NCI-H2029 treated with DMSO at 0.1 percent for 48 hours (cell line): Measurements from ENCODE around the gene KRT15.
"Not testable (repeated sequence)": the region's sequence is repeated elsewhere in the genome, so short reads cannot be mapped to it uniquely, and the experiment has no call there.

Source experiments
- DNase-seq: peaks from one replicate; lab custom pipeline; 2025; lab: John Stamatoyannopoulos, UW

Gene KRT15

DNA sequence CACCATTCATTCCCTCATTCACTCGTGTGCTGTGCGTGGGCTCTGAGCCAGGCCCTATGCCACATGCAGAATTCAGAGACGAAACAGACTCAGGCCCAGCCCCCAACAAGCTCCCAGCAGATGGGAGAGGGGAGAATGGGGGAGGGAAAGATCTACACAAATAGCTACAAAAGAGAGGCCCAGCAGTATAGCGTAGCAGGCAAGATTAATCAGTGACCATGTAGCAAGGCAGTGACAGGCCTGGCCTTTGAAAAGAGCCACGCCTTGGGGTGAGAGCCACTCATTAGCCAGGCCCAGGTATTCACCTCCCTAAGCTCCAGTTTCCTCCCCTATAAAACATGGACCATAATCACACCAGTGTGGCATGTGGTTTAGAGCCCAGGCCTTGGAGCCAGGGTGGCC lies 25.8 kb upstream of the KRT15 start:
- DNase-seq = no peak

GRCh38 chr17:41542786-41543185 lies 24.1 kb upstream of the KRT15 start:
- DNase-seq = not testable (repeated sequence)

GRCh38 chr17:41542357-41542756 lies 23.7 kb upstream of the KRT15 start:
- DNase-seq = no peak

DNA sequence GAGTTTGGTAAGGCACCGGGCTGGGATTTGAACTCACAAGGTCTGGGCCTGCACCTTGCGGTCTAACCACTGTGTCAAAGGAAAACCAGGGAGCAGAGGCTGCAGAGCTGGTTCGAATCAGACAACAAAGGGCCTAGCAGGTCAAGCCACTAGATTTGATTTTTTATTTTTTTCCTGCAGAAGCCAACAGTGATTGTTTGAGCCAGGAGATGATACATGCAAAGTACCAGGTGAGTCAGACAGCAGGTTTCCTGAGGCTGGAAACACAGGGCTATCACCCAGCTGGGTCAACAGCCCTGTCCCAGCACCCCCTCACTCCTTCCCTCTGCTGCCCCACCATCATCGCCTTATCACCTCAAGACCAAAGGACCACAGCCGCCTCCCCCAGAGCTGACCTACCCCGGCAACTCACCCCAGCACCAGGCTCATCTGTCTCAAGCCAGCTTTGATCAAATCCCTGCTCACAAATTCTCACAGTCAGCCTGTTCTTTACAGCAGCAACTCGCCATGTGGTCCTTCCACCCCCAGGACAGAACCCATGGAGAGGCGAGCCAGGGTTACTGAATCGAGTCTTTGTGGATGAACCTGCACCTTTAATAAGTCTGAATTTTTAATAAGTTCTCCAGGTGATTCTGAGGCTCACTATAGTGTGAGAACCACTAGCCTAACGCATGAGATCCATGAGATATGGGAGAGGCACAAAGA lies 22.4 kb upstream of the KRT15 start:
- DNase-seq = no peak

DNA sequence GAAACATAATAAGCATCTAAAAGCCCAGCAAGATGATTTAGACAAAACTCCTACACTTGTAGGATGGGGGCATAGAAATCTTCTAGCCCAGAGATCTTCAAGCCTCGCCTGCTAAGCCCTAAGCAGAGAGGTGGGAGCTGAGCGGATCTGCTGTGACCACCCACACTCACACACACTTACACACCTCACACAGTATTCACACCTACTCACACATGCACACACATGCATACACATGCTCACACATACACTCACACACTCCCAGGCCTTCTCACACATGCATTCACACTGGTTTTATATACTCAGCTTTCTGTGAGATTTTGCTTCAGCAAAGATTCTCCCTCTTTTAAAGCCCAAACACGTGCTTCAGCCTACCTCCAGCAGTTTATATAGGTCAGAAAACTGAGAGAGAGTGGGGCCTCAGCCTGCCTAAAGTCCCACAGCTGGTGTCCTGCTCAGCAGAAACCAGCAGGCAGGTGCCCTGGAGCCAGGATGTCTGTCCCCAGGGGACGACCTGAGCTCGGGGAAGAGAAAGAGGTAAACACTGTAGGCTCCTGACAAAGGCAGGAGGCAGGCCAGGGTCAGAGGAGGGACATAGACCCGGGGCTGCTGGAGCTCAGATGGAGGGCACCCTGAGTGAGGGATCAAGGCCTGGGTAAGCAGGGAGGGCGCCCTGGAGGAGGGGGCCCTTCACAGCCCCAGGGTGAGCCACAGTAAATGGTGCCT lies 21.4 kb upstream of the KRT15 start:
- no peak for DNase-seq

DNA sequence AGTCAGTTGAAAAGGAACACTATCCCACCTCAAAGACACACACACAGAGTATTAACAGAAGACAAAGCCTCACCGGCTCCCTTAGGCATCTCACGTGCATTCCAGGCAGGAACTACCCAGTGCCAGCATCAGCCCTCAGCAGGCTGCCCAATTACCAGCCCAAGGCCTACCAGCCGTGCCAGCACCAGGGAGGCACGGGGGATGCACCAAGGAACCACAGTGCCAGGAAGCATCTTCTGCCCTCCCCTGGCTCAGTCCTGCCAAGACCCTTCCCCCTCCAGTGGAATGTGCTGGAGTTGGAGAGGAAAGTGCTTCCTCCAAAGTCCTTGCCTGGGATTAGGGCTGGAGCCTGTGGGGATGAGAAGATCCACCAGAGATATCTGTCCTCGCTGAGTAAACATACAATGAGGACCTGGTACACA lies 20.4 kb upstream of the KRT15 start:
- DNase-seq = no peak

DNA sequence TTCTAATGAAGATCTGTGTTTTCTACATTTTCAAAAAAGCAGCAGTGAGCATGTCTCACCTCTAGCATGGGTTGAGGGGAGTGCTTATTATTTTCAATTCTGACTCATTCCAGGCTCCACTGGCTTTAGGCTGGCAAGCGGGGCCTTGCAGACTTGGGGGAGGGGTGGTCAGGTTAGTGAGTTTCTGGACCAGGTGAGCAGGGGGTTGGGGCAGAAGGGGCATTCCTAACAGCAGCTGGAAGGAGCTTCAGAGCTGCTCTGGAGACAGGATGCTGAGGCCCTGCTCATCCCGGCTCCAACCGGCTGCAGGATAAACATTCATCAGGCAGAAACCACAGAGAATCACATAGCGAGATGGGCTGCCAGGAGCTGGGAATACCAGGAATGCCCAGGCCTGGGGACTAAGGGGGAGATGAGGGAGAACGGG lies 19.9 kb upstream of the KRT15 start:
- no peak for DNase-seq

- DNase-seq = no peak
Measured at GRCh38 chr17:41537990-41538389, 19.3 kb upstream of the KRT15 start.

GRCh38 chr17:41537614-41537954 lies 18.9 kb upstream of the KRT15 start:
- no peak for DNase-seq

DNA sequence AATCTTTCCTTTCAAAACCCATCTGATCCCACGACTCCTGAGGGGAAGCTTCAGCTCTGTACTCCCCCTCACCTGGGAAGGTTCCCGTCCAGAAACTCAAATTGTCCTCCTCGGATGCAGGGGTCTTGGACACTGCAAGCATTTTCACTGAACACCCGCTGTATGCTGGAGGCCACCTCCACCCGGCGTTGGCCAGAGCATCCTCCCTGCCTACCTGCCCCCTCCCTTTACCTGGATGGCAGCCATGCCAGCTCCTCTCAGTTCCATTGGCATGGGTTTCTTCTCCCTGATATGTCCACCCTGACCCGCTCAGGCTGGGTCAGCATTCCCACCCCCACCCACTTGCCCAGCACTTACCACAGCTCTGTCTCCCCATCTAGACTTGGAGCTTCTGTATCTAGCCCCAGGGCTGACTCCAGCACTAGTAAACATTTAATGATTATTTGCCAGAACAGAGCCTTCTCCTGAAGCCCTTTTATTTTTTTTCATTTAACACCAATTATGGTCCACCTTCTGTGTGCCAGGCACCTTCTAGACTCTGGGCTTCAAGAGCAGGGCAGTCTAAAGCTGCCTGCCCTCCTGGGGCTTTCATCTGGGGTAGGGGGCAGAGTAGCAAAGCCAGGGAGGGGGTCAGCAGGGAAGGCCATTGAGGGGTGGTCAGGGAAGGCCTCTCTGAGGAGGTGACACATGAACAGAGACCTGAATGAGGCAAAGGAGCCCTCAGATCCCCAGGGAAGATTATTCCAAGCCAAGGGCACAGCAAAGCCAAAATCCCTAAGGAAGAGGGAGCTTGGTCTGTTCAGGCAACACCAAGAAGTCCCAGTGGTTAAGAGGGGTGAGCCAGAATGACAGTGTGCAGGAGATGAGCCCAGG lies 18.3 kb upstream of the KRT15 start:
- no peak for DNase-seq

DNA sequence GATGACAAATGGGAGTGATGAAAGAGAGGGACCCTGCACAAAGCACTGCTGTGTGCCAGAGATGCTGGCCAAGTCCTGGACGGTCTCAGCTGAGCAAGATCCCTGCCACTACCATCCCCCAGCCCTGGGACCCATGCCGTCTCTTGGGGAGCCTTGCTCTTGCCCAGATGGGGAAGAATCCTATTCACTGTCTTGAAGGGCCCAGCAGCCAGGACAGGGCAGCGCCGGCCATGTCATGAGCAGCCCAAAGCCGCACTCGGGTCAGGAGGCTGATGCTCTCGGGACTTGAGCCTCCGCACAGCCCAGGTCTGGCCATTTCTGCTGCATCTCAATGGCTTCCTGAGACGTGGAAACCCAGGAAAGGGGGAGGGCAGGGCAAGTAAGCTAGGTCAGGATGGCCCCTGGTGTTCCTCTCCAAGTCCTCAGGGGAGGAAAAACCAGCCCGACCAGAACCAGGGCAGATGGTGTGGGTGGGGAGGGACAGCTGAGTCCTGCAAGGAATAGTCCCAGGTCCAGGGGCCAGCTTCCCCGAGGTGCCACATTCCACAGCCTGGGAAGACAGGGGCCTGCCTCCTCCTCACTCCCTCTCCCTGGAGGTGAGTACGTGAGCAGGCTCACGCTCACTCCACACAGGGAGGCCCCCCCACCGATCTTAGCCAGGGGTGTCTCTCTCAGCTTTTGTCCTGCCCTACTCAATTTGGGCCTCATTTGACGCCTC lies 17.2 kb upstream of the KRT15 start:
- DNase-seq = no peak

GRCh38 chr17:41534899-41535546 lies 16.3 kb upstream of the KRT15 start:
- no peak for DNase-seq

- no peak for DNase-seq
Measured at GRCh38 chr17:41533613-41534012, 14.9 kb upstream of the KRT15 start.

DNA sequence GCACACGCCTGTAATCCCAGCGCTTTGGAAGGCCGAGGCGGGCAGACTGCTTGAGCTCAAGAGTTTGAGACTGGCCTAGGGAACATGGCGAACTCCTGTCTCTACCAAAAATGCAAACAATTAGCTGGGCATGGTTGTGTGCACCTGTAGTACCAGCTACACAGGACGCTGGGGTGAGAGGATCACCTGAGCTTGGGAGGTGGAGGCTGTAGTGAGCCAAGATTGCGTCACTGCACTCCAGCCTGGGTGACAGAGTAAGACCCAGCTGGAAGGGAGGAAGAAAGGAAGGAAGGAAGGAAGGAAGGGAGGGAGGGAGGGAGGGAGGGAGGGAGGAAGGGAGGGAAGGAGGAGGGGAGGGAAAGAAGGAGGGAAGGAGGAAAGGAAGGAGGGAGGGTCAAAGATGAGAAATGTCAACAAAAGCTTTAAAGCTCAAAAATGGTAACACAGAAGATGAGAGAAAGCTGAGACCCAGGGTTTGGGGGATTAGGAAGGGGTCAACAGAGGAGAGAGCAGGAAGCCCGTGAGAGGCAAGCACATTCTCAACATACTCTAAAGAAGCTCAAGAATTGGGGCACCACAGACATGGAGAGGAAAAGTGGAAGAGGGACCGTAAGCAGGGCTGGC lies 14.4 kb upstream of the KRT15 start:
- no peak for DNase-seq

DNA sequence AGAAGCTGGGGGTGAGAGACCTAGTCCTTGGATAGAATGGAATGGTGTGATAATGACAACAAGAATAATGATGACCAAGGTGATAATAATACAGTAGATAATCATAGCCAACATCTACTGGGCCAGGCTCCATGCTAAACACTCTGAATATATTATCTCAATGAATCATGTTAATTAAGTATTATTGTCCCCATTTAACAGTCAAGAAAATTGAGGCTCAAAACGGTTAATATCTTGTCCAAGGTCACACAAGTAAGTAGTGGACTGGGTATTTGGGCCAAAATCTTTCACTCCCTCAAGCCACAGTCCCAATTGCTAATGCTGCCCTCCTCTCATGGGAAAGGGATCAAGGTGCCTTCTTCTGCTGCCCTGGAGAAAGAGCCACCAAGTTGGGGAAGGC lies 13.3 kb upstream of the KRT15 start:
- no peak for DNase-seq

DNA sequence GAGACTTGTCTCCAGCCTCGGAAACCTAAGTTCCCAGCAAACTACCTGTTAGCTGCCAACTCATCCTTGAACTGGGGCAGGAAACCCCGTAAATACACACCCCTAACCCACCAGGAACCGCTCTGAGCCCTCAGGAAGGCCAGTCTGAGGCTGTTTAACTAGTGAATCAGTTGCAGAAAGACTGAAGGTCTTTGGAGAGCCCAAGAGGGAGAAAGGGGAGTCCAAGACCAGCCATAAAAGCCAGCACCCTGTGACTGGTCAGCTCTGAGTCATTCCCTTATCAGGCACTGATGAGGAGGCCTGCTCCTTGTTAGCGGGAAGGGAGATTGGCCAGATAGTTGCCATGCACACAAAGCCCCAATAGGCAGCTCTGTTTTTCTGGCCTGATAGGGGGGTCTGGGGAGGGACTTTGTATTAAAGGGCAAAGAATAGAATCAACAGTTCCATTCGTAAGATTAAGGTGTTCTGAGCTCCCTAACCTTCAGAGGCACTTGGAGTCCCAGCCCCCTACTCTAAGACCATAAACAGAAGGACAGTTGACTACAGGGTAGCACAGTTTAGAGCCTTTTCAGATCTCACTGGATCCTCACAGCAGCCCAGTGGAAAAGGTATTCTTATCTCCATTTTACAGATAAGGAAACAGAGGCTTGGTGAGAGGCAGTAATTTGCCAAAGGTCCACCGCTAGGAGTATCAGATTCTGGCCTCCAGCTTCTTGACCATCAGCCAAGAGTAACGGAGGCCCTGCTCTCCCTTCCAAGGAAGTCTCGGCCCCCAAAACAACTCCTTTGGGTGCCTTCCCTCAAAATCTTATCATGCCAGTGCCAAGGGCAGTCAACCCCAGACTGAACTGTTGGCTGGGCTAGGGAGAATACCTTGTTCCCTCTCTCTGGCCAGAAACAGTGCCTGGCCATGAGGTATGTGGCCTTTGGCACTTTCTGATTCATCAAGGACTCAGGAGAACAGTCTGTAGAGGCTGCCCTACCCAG lies 11.7 kb upstream of the KRT15 start:
- DNase-seq = no peak

- DNase-seq = no peak
Measured at GRCh38 chr17:41529491-41529915, 10.8 kb upstream of the KRT15 start.

- no peak for DNase-seq
Measured at GRCh38 chr17:41528959-41529353, 10.3 kb upstream of the KRT15 start.

DNA sequence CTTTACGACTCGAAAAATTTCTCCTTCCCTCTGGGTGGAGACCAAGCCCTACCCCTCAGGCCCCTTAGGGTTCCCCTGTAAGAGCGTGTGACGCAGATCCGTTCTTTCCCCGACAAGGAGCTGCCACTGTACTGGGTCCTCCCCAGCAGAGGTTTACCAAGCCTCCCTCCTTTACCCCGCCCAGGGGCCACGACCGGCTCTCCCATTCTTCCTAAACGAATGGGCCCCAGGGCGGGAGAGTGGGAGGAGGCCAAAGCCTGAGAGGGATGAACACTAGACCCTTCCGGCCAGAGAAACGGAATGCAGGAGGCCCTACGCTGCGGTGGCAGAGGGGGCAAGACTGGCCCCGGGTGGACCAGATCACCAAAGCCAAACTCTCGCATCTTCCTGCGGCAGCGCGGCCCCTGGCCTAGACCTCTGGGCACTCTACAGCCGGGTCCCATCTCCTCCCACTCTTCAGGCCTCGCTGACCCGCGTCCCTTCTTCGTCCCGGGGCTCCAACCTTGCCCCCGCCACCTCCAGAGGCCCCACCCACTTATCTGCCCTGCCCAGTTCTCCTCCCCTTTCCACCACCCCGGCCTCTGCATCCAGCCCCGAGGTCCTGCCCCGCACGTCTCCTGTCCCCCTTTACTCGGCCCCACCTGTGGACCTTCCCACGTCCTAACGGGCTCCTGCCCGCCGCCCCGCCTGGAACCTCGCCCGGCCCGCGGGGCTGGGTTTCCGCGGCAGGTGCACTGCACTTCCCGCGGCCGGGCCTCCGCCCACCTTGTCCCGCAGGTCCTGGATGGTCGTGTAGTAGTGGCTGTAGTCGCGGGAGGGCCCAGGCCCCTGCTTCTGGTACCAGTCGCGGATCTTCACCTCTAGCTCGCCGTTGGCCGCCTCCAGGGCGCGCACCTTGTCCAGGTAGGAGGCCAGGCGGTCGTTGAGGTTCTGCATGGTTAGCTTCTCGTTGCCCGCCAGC lies 8.7 kb upstream of the KRT15 start:
- no peak for DNase-seq
